Central memory CD4-positive, alpha-beta T cell (primary cell): Measurements from ENCODE around the gene SALL3.
"Not testable (repeated sequence)": the region's sequence is repeated elsewhere in the genome, so short reads cannot be mapped to it uniquely, and the experiment has no call there.

Experiments used
- DNase-seq: peaks from one replicate; pipeline ENCODE4 v3.0.0; 2022
- total RNA-seq, 3 experiments: gene quantifications; one replicate each; lab custom pipeline; 2026; lab: John Stamatoyannopoulos, UW

Gene SALL3
- 0 to 0.04 (median 0) reads per million in 3 experiments for total RNA-seq

DNA sequence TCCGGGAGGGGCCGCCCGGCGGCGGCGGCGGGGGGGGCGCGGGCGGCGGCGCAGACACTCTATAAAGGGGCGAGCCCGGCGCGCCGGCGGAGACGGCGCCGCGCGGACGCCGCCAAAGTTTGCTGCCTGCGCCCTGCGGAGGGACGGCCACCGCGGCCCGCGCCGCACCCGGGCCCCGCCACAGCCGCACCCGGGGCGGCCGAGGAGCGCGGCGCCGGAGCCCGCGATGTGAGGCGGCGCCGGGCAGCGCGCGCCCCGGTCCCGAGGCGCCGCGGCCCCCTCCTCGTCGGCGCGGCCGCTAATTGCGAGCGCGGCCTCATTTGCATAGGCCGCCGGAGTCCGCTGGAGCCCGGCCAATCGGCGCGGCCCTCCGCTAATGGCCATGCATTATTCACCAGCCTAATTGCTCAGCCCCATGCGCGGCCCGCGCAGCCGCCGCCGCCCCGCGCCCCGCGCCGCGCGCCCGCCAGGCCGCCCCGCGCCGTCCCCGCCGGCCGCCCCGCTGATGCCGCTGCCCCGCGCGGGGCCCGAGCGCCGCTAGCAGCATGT lies at the start of gene SALL3:
Gene SALL3 (plus strand): TSS at position 89 of the 549 bp plus-strand sequence. CDS start 457 bp downstream, at position 546.
- DNase-seq = no peak

DNA sequence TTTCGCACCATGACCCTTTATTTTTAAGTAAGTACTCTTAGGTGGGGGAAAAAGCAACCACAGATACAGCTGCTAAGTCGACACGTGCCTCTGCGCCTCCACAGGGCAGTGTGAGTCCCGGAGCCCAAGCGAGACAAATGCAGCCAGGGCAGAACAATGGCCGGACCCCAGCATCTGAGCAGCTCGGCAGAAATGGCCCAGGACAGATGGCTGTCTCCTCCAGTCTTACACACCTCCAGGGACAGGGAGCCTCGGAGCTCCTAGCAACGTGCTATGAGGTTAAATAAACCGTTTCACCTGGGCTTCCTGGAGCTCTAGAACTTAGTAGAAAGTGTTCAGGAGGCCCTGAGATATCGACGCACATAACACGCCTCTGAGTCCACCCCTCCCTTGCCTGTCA lies 47.3 kb upstream of the SALL3 start:
- no peak for DNase-seq

DNA sequence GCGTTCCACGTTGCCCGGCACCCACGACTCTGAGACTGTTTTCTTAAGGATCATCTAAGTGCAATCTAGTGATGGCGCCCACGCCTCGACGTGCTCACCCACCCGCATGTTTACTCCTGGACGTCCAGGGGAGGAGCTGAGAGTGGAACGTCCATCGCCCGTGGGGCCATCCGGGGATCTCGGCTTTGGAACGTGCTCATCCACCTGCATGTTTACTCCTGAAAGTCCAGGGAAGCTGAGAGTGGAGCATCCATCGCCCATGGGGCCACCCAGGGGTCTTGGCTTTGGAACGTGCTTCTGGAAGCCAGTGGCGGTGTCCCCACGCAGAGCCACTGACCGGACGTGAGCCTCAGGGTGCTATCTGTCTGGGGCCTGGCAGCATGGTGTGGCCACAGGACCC lies 45.6 kb upstream of the SALL3 start:
- DNase-seq = no peak

DNA sequence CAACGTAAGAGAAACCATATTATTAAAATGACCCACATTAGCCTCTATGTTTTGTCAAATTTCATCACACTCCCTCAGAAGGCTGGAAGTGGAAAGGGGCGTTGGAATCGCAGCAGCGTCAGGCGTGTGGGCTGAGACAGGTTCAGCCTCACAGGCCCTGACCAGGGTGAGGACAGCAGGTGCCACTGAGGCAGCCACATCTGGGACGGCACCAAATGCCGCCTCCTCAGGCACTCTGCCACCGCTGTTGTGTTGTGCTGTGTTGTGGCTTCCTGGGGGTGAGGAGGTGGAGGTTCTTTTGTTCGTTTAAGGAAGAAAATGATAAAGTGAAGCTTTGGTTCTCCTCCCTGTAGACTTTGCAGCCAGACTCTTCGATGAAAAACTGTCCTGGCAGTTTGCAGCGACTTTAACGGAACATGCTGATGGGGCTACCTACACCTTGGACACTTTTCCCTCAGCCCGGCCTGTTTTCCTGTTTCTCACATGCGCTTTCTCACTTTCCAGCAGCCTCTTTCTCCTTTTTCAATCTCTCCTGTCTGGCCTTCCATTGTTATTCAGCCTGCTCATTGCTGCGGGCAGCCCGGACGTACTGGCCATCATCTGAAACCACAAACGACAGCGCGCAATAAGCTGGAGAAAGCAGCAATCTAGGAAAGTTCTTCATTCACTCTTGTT lies 44.9 kb upstream of the SALL3 start:
- DNase-seq = no peak

DNA sequence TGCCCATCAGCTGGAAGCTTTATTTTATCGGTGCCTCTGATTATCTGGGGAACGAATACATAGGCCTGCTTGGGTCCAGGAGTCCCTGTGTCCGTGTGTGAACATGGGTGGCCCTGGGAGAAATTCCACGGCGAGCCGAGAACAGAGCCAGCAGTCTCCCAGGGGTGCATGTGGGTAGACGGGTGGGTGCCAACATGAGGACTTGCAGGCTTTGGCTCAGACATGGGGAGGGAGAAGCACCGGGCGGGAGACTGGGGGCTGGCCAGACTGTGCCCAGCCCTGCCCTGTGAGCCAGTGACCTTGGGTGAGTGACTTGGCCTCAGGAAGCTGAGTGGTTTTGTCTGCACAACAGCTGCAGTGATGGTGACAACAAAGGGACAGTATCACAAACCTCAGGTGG lies 44.2 kb upstream of the SALL3 start:
- no peak for DNase-seq

DNA sequence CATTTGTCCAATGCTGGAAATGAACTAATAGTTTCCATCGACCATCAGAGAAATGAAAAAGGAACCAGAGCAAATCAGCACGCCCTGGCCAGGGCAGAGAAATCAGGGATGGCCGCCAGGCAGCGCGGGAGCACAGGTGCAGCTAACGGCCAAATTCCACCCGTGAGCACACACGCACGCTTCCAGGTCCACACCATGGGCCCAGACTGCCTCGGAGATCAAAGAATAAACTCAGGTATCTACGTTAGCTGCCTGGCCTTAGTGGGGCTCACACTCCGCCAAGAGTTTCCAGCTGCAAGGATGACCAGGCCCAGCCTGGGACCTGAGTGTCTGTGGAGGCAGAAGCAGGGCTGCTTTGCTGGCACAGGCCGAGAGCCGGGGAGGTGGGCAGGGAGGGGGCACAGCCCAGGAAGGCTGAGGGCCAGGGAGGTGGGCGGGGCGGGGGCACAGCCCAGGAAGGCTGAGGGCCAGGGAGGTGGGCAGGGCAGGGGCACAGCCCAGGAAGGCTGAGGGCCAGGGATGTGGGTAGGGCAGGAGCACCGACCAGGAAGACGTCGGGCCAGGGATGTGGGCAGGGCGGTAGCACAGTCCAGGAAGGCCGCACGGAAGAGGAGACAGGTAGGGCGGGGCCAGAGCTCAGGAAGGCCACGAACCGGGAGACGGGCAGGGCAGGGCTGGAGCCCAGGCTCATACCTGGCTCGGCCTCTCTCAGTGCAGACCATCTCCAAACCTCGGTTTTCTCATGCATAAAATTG lies 43.2 kb upstream of the SALL3 start:
- no peak for DNase-seq

DNA sequence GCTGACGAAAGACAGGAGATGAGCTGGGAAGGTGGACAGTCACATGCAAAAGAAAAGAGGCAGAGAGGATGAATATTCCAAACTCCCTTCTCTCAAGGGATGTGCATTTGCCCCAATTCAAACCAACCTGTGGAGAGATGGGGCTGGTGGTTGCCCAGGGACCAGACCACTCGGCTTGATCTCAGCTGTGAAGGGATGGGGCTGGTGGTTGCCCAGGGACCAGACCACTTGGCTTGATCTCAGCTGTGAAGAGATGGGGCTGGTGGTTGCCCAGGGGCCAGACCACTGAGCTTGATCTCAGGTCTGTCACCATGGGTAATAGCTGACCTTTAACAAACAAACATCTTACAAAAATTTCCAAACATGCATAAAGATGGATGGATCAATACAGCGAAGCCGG lies 42.5 kb upstream of the SALL3 start:
- DNase-seq = no peak

DNA sequence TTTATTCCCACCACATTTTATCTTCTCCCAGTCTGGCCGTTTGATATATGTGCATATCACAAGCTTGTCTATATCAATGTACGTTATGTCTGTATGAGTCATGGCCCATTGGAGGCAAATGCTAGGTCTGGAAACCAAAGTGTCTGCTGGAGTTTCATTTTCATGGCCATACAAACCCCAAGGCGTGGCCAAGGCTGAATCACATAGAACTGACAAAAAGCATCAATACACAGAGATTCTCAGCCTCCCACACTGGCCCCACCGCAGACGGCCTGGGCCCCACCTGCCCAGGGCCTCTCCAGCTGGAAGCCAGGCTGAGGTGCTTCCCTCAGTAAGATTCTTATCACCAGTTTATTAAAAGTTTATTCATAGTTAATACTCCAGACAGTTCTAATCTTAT lies 40.5 kb upstream of the SALL3 start:
- no peak for DNase-seq

DNA sequence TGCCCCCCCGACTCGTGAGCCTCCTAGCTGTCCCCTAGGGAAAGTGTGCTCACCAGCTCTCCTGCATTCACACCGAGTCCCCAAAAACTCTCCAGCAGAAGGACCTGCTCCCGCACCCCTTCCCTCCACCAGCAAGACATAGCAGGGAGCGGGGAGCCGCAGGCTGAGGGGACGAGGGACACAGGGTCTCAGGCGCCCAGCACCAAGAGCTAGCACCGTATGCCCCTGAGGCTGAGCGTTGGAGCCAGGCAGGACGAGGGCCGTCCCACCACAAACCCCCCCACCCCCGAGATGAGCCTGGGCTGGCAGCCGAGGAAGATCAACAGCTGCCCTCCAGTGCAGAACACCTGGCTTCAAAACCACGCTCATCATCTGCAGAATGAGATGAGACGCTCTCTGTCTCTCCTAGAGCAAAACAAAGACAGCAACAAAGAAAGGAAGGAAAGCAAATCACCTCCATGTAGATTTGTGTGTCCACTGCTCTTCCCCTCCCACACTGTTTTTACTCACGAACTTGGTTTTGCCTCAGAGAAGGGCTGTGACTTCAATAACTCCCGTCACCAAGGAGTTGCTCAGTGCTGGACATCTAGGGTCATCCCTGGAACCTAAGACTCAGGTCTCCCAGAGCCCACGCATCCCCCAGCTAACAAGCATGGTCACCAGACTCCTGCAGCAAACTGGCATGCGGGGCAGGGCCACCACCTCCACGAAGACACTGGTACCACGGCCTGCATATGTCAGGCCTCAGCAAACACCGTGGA lies 39.7 kb upstream of the SALL3 start:
- no peak for DNase-seq

DNA sequence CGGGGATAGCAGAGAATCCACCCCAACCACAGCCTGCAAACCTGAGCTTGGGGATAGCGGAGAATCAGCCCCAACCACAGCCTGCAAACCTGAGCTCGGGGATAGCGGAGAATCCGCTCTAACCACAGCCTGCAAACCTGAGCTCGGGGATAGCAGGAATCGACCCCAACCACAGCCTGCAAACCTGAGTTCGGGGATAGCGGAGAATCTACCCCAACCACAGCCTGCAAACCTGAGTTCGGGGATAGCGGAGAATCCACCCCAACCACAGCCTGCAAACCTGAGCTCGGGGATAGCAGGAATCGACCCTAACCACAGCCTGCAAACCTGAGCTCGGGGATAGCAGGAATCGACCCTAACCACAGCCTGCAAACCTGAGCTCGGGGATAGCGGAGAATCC lies 37.4 kb upstream of the SALL3 start:
- DNase-seq = not testable (repeated sequence)

DNA sequence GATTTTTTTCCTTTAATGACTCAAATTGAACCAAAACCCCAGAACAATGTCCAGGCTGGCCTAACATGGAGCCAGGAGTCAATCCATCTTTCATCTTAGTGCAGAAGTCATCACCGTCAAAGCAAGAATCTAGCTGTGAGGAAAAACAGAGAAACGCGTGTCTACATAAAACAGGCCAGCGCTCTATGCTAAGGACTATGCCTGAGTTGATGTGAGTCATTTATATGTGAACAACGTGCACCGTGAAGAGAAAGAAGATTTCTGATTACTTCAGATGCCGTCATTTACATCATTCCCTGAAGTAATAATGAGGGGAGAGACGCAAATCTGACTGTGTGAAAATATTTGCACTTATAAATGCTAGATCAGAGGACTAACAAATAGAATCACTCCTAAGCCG lies 34.0 kb upstream of the SALL3 start:
- no peak for DNase-seq

DNA sequence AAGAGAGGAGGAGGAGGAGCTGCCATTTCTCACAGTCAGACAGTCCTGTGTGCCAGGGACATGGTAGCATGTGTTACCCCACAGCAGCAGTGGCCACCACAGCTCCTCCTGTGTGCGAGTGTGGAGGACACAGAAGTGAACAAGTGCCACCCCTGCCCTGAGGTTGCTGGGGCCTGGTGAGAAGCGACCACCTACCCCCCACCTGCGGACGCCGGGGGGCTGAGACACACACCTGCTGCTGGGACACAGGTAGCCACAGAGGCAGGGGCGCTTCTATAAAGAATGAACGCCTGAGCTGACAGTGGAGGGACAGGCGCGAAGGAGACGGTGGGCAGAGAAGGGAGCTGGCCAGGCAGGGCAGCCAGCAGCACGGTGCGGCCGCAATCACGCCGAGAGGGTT lies 32.3 kb upstream of the SALL3 start:
- no peak for DNase-seq

DNA sequence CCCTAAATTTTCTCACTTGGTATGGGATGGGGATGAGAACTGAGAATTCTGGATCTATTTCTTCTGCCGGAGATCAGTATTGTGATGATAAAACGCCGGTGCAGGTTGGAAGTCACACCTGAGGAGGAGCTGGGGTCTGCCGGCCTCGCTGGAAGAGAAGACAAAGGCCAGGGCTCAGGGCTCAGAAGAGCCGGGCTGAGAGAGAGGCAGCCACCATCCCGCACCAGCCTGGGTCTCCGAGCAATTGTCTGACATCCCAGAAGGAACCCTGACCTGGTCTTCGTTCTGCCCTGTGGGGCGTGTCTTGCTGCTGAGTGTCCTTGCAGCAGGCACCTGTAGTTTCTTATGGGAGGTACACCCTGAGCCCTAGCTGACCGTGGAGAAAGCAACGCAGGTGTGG lies 31.4 kb upstream of the SALL3 start:
- DNase-seq = no peak

DNA sequence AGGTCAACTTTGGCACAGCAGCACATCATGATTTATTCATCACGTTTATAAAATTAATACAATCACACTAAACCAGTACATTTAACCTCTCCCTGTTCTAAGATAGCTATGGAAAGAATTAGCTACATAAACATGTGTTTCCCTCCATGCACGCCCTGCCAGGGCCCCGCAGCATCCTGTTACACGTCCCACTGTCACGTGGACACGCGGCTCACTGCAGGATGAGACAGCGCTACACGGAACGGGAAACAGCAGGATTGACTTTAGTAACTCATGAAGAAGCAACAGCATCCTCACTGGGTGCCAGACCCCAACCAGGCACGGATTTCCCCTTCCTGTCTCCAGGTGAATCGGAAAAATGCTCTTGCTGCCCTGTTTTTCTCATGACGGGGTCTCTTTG lies 30.9 kb upstream of the SALL3 start:
- DNase-seq = no peak

DNA sequence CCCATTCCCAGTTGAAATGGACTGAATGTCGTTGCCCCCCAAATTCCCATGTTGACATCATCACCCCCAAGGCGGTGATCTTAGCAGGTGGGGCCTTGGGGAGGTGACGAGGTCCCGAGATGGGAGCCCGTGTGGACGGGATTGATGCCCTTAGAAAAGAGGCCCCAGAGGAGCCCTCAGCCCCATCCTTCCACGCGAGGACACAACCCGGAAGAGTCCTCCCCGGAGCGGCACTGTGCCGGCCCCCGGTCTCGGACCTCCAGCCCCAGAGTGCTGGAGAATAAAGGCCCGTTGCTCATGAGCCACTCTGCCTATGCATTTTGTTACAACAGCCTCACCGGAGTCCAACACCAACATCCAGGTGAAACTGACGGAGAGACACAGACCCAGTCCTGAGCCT lies 30.4 kb upstream of the SALL3 start:
- DNase-seq = no peak

DNA sequence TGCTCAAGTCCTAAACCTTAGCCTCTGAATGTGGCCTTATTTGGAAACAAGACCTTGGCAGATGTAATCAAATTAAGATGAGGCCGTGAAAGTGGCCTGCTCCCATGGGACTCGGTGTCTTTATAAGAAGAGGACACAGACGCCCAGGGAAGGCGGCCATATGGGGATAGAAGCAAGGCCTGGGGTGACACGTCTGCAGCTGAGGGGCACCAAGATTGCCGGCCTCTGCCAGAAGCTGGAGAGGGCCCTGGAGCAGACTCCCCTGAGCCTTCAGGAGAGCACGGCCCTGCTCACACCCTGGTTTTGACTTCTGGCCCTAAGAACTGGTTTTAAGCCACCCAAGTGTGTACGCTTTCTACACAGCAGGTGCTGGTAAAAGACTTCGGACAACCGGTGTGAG lies 29.2 kb upstream of the SALL3 start:
- no peak for DNase-seq

DNA sequence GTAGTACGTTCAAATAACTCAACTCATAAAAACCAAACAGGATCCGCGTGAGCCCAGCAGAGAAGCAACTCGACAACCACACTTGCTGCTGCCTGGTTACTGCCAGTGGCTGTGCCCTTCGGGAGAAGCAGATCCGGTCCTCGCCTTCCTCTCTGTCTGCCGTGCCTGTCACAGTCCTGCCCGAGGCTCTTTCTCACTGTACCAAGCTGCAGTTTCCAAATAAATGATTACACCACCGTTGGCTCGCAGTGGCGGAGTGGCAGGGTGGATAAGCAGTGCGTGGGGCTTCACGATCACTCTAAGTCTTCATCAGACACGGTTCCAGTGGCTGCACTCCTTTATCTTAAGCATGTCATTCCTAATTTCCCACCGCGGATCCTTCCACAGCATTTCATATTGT lies 26.1 kb upstream of the SALL3 start:
- DNase-seq = no peak

DNA sequence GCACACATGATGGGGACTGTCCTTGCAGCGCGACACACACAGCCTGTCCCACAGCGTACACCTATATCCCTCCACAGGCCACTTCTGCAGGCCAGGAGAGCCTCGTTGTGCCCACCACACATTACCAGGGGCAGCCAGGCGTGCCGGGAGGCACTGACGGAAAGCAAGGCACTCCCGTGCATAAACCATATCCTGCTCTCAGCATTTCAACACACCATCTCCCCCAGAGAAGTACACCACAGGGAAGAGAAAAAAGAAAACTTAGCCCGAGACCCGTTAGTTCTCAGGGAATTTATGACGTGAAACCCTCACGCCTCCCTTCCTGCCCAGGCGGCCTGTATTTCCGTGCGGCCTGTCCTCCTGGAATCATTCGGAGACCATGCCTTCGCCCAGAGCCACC lies 24.6 kb upstream of the SALL3 start:
- DNase-seq = no peak

DNA sequence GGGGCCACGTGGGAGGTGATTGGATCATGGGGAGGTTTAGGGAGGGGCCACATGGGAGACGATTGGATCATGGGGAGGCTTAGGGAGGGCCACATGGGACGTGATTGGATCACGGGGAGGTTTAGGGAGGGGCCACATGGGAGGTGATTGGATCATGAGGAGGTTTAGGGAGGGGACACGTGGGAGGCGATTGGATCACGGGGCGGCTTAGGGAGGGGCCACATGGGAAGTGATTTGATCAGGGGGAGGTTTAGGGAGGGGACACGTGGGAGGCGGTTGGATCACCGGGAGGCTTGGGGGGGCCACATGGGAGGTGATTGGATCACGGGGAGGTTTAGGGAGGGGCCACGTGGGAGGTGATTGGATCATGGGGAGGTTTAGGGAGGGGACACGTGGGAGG lies 22.5 kb upstream of the SALL3 start:
- DNase-seq = no peak

DNA sequence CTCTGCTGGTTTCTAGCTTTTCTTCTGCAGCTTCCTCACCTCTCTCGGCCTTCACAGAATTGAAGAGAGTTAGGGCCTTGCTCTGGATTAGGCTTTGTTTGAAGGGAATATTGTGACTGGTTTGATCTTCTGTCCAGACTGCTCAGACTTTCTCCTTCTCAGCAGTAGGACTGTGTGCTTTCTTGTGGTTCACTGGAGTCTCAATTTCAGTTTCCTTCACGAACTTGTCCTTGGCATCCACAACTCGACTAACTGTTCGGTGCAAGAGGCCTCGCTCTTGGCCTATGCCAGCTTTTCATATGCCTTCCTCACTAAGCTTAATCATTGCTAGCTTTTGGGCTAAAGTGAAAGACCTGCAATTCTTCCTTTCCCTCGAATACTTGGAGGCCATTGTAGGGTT lies 18.9 kb upstream of the SALL3 start:
- DNase-seq = no peak

DNA sequence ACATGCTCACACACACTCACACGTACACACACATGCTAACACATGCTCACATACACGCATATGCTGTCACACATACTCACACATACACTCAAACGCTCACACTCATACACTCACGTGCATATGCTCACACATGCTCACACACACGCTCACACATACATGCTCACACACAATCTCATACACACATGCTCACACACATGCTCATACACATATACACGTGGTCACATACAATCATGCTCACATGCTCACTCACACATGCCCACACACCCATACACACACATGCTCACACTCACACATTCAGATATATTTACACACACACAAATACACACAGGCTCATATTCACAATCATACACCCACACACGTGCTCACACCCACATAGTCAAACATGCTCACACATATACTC lies 17.5 kb upstream of the SALL3 start:
- DNase-seq = no peak

DNA sequence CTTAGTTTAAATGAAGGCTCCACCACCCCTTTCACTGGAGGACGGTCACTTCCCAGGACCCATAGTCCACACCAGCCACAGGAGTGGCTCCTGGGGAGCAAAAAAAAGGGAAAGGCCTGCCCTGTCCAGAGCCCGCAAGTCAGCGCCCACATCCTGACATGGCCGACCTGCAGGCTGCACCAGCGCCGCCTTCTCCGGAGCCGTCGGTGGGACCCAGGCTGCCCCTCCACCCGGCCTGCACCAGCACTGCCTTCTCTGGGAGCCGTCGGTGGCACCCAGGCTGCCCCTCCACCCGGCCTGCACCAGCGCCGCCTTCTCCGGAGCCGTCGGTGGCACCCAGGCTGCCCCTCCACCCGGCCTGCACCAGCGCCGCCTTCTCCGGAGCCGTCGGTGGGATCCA lies 14.9 kb upstream of the SALL3 start:
- DNase-seq = not testable (repeated sequence)

DNA sequence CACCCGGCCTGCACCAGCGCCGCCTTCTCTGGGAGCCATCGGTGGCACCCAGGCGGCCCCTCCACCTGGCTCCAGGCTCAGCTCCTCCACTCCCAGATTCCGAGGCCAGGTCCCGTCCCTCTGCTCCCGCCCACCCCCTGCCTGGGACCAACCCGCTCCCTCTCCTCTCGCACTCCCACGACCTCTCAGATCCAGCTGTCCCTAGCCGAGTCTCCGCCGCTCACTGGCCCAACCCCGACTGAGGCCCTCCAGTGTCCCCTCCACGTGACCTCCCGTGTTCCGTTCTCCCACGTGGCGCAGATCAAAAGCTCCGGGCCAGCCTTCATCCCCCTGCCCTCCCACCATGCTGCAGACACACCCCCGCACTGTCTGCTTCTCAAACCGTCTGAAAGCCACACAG lies 14.4 kb upstream of the SALL3 start:
- no peak for DNase-seq
